ENCODE results near the gene PSMG4. TPM values are rescaled to one million over a fixed set of nuclear protein-coding genes. Genes with fewer than 3 reads are reported as not detected.

PSMG4 gene
- total RNA-seq, 1 experiment from 2014 or later = 35.0 TPM

DNA sequence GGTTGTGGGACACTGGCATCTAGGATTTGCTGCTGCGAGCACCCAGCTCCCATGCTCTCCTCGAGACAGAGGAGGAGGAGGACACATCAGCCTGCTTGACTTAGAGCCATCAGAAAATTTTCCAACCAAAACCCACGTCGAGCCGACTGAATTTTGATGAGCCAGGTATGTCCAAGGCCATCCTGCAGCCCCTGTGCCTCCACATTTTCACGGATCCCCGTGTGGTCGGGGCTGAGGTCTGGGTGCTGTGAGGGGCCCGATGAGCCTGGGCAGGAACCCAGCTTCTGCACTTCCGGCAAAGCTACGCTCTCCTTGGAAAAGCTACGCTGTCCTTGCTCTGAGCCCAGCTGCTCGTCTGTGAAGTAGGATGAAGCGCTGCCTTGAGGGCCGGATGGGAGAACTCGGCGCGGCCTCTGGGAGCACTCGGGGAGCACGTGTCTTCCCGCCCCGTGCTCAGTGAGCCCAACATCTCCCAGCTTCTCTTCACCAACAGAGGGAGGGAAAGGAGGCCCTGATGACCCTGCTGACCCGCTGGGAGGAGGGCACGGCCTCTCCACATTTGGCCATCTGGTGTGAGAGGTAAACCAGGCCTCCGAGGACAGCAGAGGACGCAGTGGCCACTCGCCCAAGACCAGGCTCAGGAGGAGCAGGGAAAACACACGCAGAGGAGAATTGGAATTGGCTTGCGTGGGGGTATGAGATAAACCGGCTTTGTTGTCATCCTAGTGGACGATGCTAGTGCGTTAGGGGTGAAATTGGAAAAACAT, 33.9 kb downstream of the PSMG4 start:
- DNase-seq (ENCODE audit: low read depth, low spot score) = no peak
- Histone ChIP-seq H4K20me1 (ENCODE audit: insufficient read depth) (no peaks in the 10 kb centered on the region), H3K9ac (ENCODE audit: low read length) (no peak overlapping the region), H3K4me1 (ENCODE audit: control insufficient read depth in 1 of 2, insufficient read depth in 2 of 2, low read length in 2 of 2) (no peaks in the 10 kb centered on the region), H3K79me2 (ENCODE audit: insufficient read depth, low read length) (no peaks in the 10 kb centered on the region), H3K4me3 (replicated peaks in 1 of 2; ENCODE audit: low read depth in 1 of 2, low read length in 2 of 2) (no peak overlapping the region), H3K27me3 (ENCODE audit: insufficient read depth, low read length) (no peaks in the 10 kb centered on the region), H3K36me3 (ENCODE audit: control insufficient read depth in 1 of 2, insufficient read depth in 2 of 2, low read length in 2 of 2) (no peaks in the 10 kb centered on the region), H3K27ac (ENCODE audit: low read depth, low read length) (no peak overlapping the region), H3K4me2 (ENCODE audit: low read length) (no peak overlapping the region), H3K9me2 (ENCODE audit: insufficient read depth) (no peaks in the 10 kb centered on the region), H2AFZ (ENCODE audit: low read depth, low read length, poor library complexity, severe bottlenecking) (no peak overlapping the region), H3K9me3 (ENCODE audit: control insufficient read depth in 1 of 2, insufficient read depth in 1 of 2, low read depth in 1 of 2, low read length in 2 of 2) (no peaks in the 10 kb centered on the region)
- POLR2A ChIA-PET = no interaction called here
- no TSS peak for BruUV-seq (replicated peaks)
- TF ChIP-seq, protein P1, sequence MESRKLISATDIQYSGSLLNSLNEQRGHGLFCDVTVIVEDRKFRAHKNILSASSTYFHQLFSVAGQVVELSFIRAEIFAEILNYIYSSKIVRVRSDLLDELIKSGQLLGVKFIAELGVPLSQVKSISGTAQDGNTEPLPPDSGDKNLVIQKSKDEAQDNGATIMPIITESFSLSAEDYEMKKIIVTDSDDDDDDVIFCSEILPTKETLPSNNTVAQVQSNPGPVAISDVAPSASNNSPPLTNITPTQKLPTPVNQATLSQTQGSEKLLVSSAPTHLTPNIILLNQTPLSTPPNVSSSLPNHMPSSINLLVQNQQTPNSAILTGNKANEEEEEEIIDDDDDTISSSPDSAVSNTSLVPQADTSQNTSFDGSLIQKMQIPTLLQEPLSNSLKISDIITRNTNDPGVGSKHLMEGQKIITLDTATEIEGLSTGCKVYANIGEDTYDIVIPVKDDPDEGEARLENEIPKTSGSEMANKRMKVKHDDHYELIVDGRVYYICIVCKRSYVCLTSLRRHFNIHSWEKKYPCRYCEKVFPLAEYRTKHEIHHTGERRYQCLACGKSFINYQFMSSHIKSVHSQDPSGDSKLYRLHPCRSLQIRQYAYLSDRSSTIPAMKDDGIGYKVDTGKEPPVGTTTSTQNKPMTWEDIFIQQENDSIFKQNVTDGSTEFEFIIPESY (IDR thresholded peaks at IDR 0.05; ENCODE audit: extremely low read depth, insufficient replicate concordance, low read length) = no peak
- TF ChIP-seq JUND (IDR thresholded peaks at IDR 0.05) (no peak), SP1 (IDR thresholded peaks at IDR 0.05; ENCODE audit: low read depth) (no peak), CEBPB (IDR thresholded peaks at IDR 0.05; ENCODE audit: low read depth) (no peak), SIN3A (IDR thresholded peaks at IDR 0.05; ENCODE audit: low read depth) (no peak), FOSL1 (IDR thresholded peaks at IDR 0.05; ENCODE audit: low read depth) (no peak), ZNF274 (IDR thresholded peaks at IDR 0.05; ENCODE audit: low read depth, low read length) (no peak), TCF7L2 (IDR thresholded peaks at IDR 0.05; ENCODE audit: borderline replicate concordance, extremely low read depth, insufficient read depth, insufficient read length) (no peak), POLR2AphosphoS5 (IDR thresholded peaks at IDR 0.05; ENCODE audit: low read depth, low read length) (no peak), YY1 (IDR thresholded peaks at IDR 0.05; ENCODE audit: extremely low read depth, insufficient replicate concordance, low read depth, low read length) (no peak), EZH2 (IDR thresholded peaks at IDR 0.05) (no peak), ELF1 (IDR thresholded peaks at IDR 0.05; ENCODE audit: borderline replicate concordance, low read depth) (no peak), SRF (IDR thresholded peaks at IDR 0.05; ENCODE audit: low read depth) (no peak), EZH2phosphoT487 (IDR thresholded peaks at IDR 0.05; ENCODE audit: borderline replicate concordance) (no peak), RAD21 (IDR thresholded peaks at IDR 0.05; ENCODE audit: low read depth) (no peak), POLR2A (IDR thresholded peaks at IDR 0.05; ENCODE audit: borderline replicate concordance, extremely low read depth, insufficient read depth, insufficient read length) (no peak)
- TF ChIP-seq, protein P2, sequence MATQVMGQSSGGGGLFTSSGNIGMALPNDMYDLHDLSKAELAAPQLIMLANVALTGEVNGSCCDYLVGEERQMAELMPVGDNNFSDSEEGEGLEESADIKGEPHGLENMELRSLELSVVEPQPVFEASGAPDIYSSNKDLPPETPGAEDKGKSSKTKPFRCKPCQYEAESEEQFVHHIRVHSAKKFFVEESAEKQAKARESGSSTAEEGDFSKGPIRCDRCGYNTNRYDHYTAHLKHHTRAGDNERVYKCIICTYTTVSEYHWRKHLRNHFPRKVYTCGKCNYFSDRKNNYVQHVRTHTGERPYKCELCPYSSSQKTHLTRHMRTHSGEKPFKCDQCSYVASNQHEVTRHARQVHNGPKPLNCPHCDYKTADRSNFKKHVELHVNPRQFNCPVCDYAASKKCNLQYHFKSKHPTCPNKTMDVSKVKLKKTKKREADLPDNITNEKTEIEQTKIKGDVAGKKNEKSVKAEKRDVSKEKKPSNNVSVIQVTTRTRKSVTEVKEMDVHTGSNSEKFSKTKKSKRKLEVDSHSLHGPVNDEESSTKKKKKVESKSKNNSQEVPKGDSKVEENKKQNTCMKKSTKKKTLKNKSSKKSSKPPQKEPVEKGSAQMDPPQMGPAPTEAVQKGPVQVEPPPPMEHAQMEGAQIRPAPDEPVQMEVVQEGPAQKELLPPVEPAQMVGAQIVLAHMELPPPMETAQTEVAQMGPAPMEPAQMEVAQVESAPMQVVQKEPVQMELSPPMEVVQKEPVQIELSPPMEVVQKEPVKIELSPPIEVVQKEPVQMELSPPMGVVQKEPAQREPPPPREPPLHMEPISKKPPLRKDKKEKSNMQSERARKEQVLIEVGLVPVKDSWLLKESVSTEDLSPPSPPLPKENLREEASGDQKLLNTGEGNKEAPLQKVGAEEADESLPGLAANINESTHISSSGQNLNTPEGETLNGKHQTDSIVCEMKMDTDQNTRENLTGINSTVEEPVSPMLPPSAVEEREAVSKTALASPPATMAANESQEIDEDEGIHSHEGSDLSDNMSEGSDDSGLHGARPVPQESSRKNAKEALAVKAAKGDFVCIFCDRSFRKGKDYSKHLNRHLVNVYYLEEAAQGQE (IDR thresholded peaks at IDR 0.05; ENCODE audit: low read depth) = no peak
- TF ChIP-seq, protein P3, sequence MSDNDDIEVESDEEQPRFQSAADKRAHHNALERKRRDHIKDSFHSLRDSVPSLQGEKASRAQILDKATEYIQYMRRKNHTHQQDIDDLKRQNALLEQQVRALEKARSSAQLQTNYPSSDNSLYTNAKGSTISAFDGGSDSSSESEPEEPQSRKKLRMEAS (IDR thresholded peaks at IDR 0.05) = no peak
- TF ChIP-seq, protein P4, sequence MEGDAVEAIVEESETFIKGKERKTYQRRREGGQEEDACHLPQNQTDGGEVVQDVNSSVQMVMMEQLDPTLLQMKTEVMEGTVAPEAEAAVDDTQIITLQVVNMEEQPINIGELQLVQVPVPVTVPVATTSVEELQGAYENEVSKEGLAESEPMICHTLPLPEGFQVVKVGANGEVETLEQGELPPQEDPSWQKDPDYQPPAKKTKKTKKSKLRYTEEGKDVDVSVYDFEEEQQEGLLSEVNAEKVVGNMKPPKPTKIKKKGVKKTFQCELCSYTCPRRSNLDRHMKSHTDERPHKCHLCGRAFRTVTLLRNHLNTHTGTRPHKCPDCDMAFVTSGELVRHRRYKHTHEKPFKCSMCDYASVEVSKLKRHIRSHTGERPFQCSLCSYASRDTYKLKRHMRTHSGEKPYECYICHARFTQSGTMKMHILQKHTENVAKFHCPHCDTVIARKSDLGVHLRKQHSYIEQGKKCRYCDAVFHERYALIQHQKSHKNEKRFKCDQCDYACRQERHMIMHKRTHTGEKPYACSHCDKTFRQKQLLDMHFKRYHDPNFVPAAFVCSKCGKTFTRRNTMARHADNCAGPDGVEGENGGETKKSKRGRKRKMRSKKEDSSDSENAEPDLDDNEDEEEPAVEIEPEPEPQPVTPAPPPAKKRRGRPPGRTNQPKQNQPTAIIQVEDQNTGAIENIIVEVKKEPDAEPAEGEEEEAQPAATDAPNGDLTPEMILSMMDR (IDR thresholded peaks at IDR 0.05 in 2 of 3, conservative IDR thresholded peaks at IDR 0.05 in 1 of 3; ENCODE audit: borderline replicate concordance in 1 of 3, insufficient read depth in 1 of 3, low read depth in 2 of 3, low read length in 2 of 3) = no peak
- RAD21 ChIA-PET (ENCODE audit: low non-redundant PET in 1 of 2, low total read pairs in 2 of 2, uncharacterized antibody in 2 of 2, unreplicated experiment in 2 of 2) = no interaction called here
- no peak for ATAC-seq
- intact Hi-C loops (cut with micrococcal nuclease) = no loop called here
- CTCF ChIA-PET = no interaction called here
